CD8-positive, alpha-beta memory T cell (primary cell): Measurements from ENCODE around the gene NUDT16. TPM values are rescaled to one million over a fixed set of nuclear protein-coding genes. Genes with fewer than 3 reads are reported as not detected.
"Not testable (repeated sequence)": the region's sequence is repeated elsewhere in the genome, so short reads cannot be mapped to it uniquely, and the experiment has no call there.

Source experiments
- CTCF ChIA-PET: fragments of 350-600 bp; sonication (Branson Sonifier 250); formaldehyde crosslinking; loops from one replicate; lab custom pipeline; 2021; ENCODE audit warnings: antibody characterized with exemption; lab: Charles Lee
- POLR2A ChIA-PET: fragments of 350-600 bp; sonication (Branson Sonifier 250); formaldehyde crosslinking; loops from one replicate; lab custom pipeline; 2021; ENCODE audit warnings: antibody characterized with exemption; lab: Charles Lee
- DNase-seq, 5 donors: peaks; one replicate each; pipeline versions ENCODE4 v3.0.0 to v3.0.0-alpha.2; 2020 to 2022; ENCODE audit warnings: mixed read lengths in 1 of 5
- H3K27ac ChIP-seq: one replicate; pipeline ENCODE4 v1.7.0; 2013; ENCODE audit warnings: low read depth, mild to moderate bottlenecking, low read length, moderate library complexity
- H3K27me3 ChIP-seq: 2 replicates; pipeline ENCODE4 v1.7.0; 2013; ENCODE audit warnings: low read length, mild to moderate bottlenecking; ENCODE audit not compliant: insufficient read depth, poor library complexity, severe bottlenecking
- H3K36me3 ChIP-seq: 2 replicates; pipeline ENCODE4 v1.7.0; 2013; ENCODE audit warnings: mild to moderate bottlenecking, low read length, moderate library complexity; ENCODE audit not compliant: insufficient read depth
- H3K4me1 ChIP-seq: 2 replicates; pipeline ENCODE4 v1.7.0; 2013; ENCODE audit warnings: mild to moderate bottlenecking, low read length, moderate library complexity; ENCODE audit not compliant: insufficient read depth
- H3K4me3 ChIP-seq: 2 replicates; pipeline ENCODE4 v1.7.0; 2013; ENCODE audit warnings: mild to moderate bottlenecking, low read length
- H3K9me3 ChIP-seq: 2 replicates; pipeline ENCODE4 v1.7.0; 2013; ENCODE audit warnings: mild to moderate bottlenecking, low read length
- H3K27ac Mint-ChIP-seq, 8 donors: one replicate each; pipeline ENCODE4 v1.8.0; 2020 to 2021; ENCODE audit warnings: mixed read lengths in 8 of 8, mild to moderate bottlenecking in 6 of 8, inconsistent platforms in 3 of 8, moderate library complexity in 3 of 8
- H3K27me3 Mint-ChIP-seq, 2 donors: one replicate each; pipeline ENCODE4 v1.8.0; 2020 to 2021; ENCODE audit warnings: mixed read lengths in 2 of 2, mild to moderate bottlenecking in 1 of 2, moderate library complexity in 1 of 2
- H3K36me3 Mint-ChIP-seq, 3 donors: one replicate each; pipeline ENCODE4 v1.8.0; 2020 to 2021; ENCODE audit warnings: mixed read lengths in 3 of 3, inconsistent platforms in 1 of 3, mild to moderate bottlenecking in 1 of 3
- H3K4me1 Mint-ChIP-seq, 3 donors: one replicate each; pipeline ENCODE4 v1.8.0; 2020 to 2021; ENCODE audit warnings: mixed read lengths in 3 of 3, inconsistent platforms in 1 of 3, mild to moderate bottlenecking in 1 of 3
- H3K4me3 Mint-ChIP-seq, 7 donors: one replicate each; pipeline ENCODE4 v1.8.0; 2020 to 2021; ENCODE audit warnings: mixed read lengths in 7 of 7, mild to moderate bottlenecking in 6 of 7, moderate library complexity in 4 of 7, inconsistent platforms in 2 of 7
- H3K9me3 Mint-ChIP-seq, 5 donors: one replicate each; pipeline ENCODE4 v1.8.0; 2020 to 2022; ENCODE audit warnings: mixed read lengths in 5 of 5, mild to moderate bottlenecking in 3 of 5, moderate library complexity in 2 of 5, inconsistent platforms in 1 of 5
- polyA plus RNA-seq: library from polyadenylated mRNA; unstranded; fragments of 300-500 nt; fragmentation: Illumina TruSeq; gene quantifications from one replicate; pipeline ENCODE4 v1.2.3, GENCODE V29; 2021
- total RNA-seq, 2 experiments: library from RNA; stranded (reverse); gene quantifications; one replicate each; pipeline ENCODE4 v1.2.3, GENCODE V29; 2021

The NUDT16 gene
- total and polyA plus RNA-seq, 3 experiments from 2014 or later: 3.6 to 8.3 (median 7.3) TPM

- H3K27me3 Mint-ChIP-seq: peaks cover 40 to 70% of the 10 kb centered on the region in 2 donors
- ChIA-PET POLR2A (no interaction called here), CTCF (no interaction called here)
These were observed 18.3 kb upstream of the NUDT16 start for GRCh38 chr3:131363275-131363674.

DNA sequence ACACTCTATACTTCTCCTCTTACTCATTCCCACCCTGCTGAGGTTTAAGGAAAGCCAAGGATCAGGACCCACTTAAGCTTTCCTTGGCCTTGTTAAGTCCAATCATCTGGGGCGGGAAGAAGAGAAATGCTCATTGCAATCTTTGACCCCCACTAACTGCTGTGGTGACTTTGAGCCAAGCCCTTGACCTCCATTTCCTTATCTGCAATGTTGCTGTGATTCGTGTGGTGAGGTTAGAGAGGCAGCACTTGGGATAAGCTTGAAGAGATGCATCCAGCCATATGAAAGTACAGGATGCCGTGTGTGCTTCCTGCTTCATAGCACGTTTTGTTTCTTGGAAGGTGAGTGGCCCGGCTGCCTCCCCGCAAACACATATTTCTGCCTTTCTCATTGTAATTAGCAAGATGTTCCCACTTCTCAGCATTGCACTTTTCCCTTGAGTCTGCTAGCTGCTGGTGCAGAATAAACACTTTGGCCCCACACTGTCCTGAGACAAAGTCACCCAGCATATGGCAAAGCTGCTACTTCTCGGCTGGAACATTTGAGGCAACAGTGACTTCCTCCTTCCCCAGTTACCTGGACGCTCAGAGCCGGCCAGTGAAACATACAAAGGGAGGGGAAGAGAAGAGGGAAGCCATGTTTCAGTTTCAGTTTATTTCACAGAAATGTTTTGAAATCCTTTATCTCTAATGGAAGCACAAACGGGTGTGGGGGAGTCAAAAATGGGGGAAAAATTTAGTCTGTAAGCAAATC, 10.5 kb upstream of the NUDT16 start:
- Mint-ChIP-seq H3K27ac (peak overlapping the region in 1 of 8 donors; percentile 17), H3K27me3 (peaks cover 0 to 6% of the 10 kb centered on the region in 2 donors), H3K9me3 (peaks cover 0 to 4% (median 0%) of the 10 kb centered on the region in 5 donors), H3K36me3 (peaks cover 0 to 15% (median 6%) of the 10 kb centered on the region in 3 donors), H3K4me3 (no peak overlapping the region), H3K4me1 (peaks cover 0 to 2% (median 0%) of the 10 kb centered on the region in 3 donors)
- no peaks in the 10 kb centered on the region for H3K27me3 ChIP-seq
- no peaks in the 10 kb centered on the region for H3K36me3 ChIP-seq
- ChIA-PET CTCF (interaction anchor here (0.8 kb wide), 1 partner anchor 76 kb away, joined by 3 read pairs; no protein-coding TSS in a partner anchor), POLR2A (no interaction called here)
- H3K27ac ChIP-seq: no peak overlapping the region
- H3K9me3 ChIP-seq: no peaks in the 10 kb centered on the region
- H3K4me3 ChIP-seq: no peak overlapping the region
- H3K4me1 ChIP-seq: no peaks in the 10 kb centered on the region
- DNase-seq: no peak

More at GRCh38 chr3:131363275-131363674, 18.3 kb upstream of the NUDT16 start:
- H3K4me1 ChIP-seq: no peaks in the 10 kb centered on the region
- H3K27ac Mint-ChIP-seq: no peak overlapping the region
- H3K9me3 Mint-ChIP-seq: peaks cover 3 to 12% (median 4%) of the 10 kb centered on the region in 5 donors
- no peaks in the 10 kb centered on the region for H3K9me3 ChIP-seq
- no peak overlapping the region for H3K27ac ChIP-seq
- H3K36me3 ChIP-seq: no peaks in the 10 kb centered on the region
- peaks cover 4 to 13% (median 5%) of the 10 kb centered on the region in 3 donors for H3K4me1 Mint-ChIP-seq
- DNase-seq: no peak
- H3K36me3 Mint-ChIP-seq: peaks cover 0 to 1% (median 0%) of the 10 kb centered on the region in 3 donors
- H3K4me3 Mint-ChIP-seq: peak overlapping the region in 1 of 7 donors; percentile 32
- no peak overlapping the region for H3K4me3 ChIP-seq
- peaks cover 12% of the 10 kb centered on the region for H3K27me3 ChIP-seq

- H3K4me3 Mint-ChIP-seq: no peak overlapping the region
- peak overlapping the region in 1 of 8 donors; percentile 17 for H3K27ac Mint-ChIP-seq
- DNase-seq: no peak
- Histone ChIP-seq H3K4me3 (no peak overlapping the region), H3K27me3 (no peaks in the 10 kb centered on the region), H3K9me3 (no peaks in the 10 kb centered on the region), H3K4me1 (no peaks in the 10 kb centered on the region), H3K36me3 (no peaks in the 10 kb centered on the region), H3K27ac (no peak overlapping the region)
- peaks cover 0 to 6% of the 10 kb centered on the region in 2 donors for H3K27me3 Mint-ChIP-seq
- peaks cover 0 to 2% (median under 1%) of the 10 kb centered on the region in 3 donors for H3K4me1 Mint-ChIP-seq
- peaks cover 0 to 15% (median 6%) of the 10 kb centered on the region in 3 donors for H3K36me3 Mint-ChIP-seq
- H3K9me3 Mint-ChIP-seq: peaks cover 0 to 4% (median 0%) of the 10 kb centered on the region in 5 donors
- POLR2A ChIA-PET: no interaction called here
- CTCF ChIA-PET: no interaction called here
These were observed 9.9 kb upstream of the NUDT16 start for GRCh38 chr3:131371688-131372066.

DNA sequence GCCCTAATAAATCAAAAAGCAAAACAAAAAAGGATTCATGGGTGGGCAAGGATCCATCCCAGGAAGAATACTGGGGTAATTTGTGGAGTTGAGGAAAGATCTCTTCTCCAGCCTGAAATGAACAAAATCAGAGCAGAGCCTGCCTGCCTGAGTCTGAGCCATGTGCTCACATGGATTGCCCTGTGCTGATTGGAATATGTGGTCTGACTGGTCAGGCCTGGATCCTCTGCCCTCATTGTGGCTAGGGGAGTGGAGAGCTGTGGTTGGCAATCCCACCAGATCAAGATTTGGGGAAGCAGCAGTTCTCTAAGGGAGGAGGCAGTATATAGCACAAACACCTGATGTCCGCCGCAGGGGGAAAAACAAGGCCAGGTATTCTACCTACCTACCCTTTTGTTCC, 6.8 kb upstream of the NUDT16 start:
- Mint-ChIP-seq H3K27ac (no peak overlapping the region), H3K4me1 (peaks cover 5 to 8% (median 7%) of the 10 kb centered on the region in 3 donors), H3K27me3 (no peaks in the 10 kb centered on the region), H3K4me3 (no peak overlapping the region), H3K36me3 (peaks cover 0 to 19% (median 6%) of the 10 kb centered on the region in 3 donors), H3K9me3 (no peaks in the 10 kb centered on the region)
- Histone ChIP-seq H3K9me3 (no peaks in the 10 kb centered on the region), H3K4me1 (no peaks in the 10 kb centered on the region), H3K27ac (no peak overlapping the region), H3K27me3 (no peaks in the 10 kb centered on the region), H3K4me3 (no peak overlapping the region), H3K36me3 (no peaks in the 10 kb centered on the region)
- ChIA-PET CTCF (no interaction called here), POLR2A (no interaction called here)
- DNase-seq: no peak

- Mint-ChIP-seq H3K27ac (peak overlapping the region; percentile 76 to 97 (median 92)), H3K36me3 (peaks cover 0 to 20% (median 2%) of the 10 kb centered on the region in 3 donors), H3K4me3 (peak overlapping the region; percentile 93 to 97 (median 96)), H3K4me1 (peaks cover 23 to 32% (median 31%) of the 10 kb centered on the region in 3 donors)
- not testable (repeated sequence) for H3K9me3 ChIP-seq, H3K27me3 Mint-ChIP-seq, DNase-seq, H3K27me3 ChIP-seq, H3K36me3 ChIP-seq, H3K9me3 Mint-ChIP-seq
- ChIA-PET CTCF (interaction anchor here (1.4 kb wide), 1 partner anchor 487 kb away, joined by 6 read pairs; the partner anchor contains the start of gene ATP2C1), POLR2A (interaction anchor here (0.9 to 1.7 kb wide), 3 partner anchors 123 to 354 kb away, joined by 3 to 5 read pairs (median 3); partner anchors contain the start of genes ASTE1 and NEK11)
- H3K4me3 ChIP-seq: peak overlapping the region; percentile 85
- H3K27ac ChIP-seq: peak overlapping the region; percentile 27
- peaks cover 14% of the 10 kb centered on the region for H3K4me1 ChIP-seq
These were observed 641 bp upstream of the NUDT16 start for GRCh38 chr3:131380821-131381444.

GRCh38 chr3:131386429-131387165, 5.0 kb downstream of the NUDT16 start:
- Mint-ChIP-seq H3K9me3 (no peaks in the 10 kb centered on the region), H3K27ac (peak overlapping the region in 2 of 8 donors; percentile 6 to 28), H3K36me3 (peaks cover 0 to 17% (median 9%) of the 10 kb centered on the region in 3 donors), H3K4me1 (peaks cover 16 to 28% (median 21%) of the 10 kb centered on the region in 3 donors), H3K4me3 (no peak overlapping the region), H3K27me3 (peaks cover 0 to 4% of the 10 kb centered on the region in 2 donors)
- no peaks in the 10 kb centered on the region for H3K36me3 ChIP-seq
- H3K27ac ChIP-seq: no peak overlapping the region
- POLR2A ChIA-PET: no interaction called here
- peaks cover 7% of the 10 kb centered on the region for H3K4me1 ChIP-seq
- no peak overlapping the region for H3K4me3 ChIP-seq
- no peaks in the 10 kb centered on the region for H3K27me3 ChIP-seq
- DNase-seq: no peak
- no peaks in the 10 kb centered on the region for H3K9me3 ChIP-seq
- CTCF ChIA-PET: no interaction called here

- ChIA-PET POLR2A (no interaction called here), CTCF (no interaction called here)
- H3K4me1 Mint-ChIP-seq: peaks cover 7 to 20% (median 12%) of the 10 kb centered on the region in 3 donors
- peaks cover 0 to 4% of the 10 kb centered on the region in 2 donors for H3K27me3 Mint-ChIP-seq
- peaks cover 0 to 15% (median 9%) of the 10 kb centered on the region in 3 donors for H3K36me3 Mint-ChIP-seq
- H3K27ac Mint-ChIP-seq: no peak overlapping the region
- Histone ChIP-seq H3K27ac (no peak overlapping the region), H3K4me1 (no peaks in the 10 kb centered on the region), H3K9me3 (no peaks in the 10 kb centered on the region), H3K27me3 (no peaks in the 10 kb centered on the region), H3K4me3 (no peak overlapping the region), H3K36me3 (no peaks in the 10 kb centered on the region)
- no peak for DNase-seq
- H3K9me3 Mint-ChIP-seq: no peaks in the 10 kb centered on the region
- H3K4me3 Mint-ChIP-seq: no peak overlapping the region
These were observed 6.4 kb downstream of the NUDT16 start for GRCh38 chr3:131387796-131388489.
